SK-N-SH (cell line): ENCODE data around the gene DSP. TPM values are rescaled to one million over a fixed set of nuclear protein-coding genes. Genes with fewer than 3 reads are reported as not detected.

Experiments
- CTCF ChIA-PET: fragments of 300-600, 350-600 bp; formaldehyde crosslinking; extraction: SDS; loops from one replicate; lab custom pipeline; 2021; lab: Yijun Ruan, JAX
- POLR2A ChIA-PET: fragments of 350-600 bp; sonication (Branson Sonifier 250); formaldehyde crosslinking; extraction: SDS; loops from one replicate; lab custom pipeline; 2020; ENCODE audit warnings: antibody characterized with exemption, inconsistent platforms; lab: Yijun Ruan, JAX
- DNase-seq: peaks from one replicate; pipeline ENCODE4 v3.0.0; 2012
- H2AFZ ChIP-seq: fragments of 200-600 bp; sonication (generic); 2 replicates; pipeline ENCODE4 v1.8.1; 2016; ENCODE audit warnings: antibody characterized with exemption, mild to moderate bottlenecking, low read depth
- H3F3A ChIP-seq: fragments of 200-600 bp; sonication (generic); replicated peaks from 2 replicates; pipeline ENCODE3; 2016; ENCODE audit warnings: antibody characterized with exemption, mild to moderate bottlenecking; ENCODE audit not compliant: insufficient read depth
- H3K27ac ChIP-seq, 2 experiments: fragments of 200-500 bp in 1 of 2; fragments of 200-600 bp in 1 of 2; sonication (Bioruptor generic) in 1 of 2; sonication (generic), shearing (Covaris generic) in 1 of 2; 2 replicates each; pipeline versions ENCODE4 v1.5.1 to v1.6.1; 2014 to 2016; ENCODE audit warnings: low read depth in 2 of 2, inconsistent platforms in 1 of 2, low read length in 1 of 2, mild to moderate bottlenecking in 1 of 2, mixed read lengths in 1 of 2
- H3K27me3 ChIP-seq: fragments of 200-600 bp; sonication (generic), shearing (Covaris generic); 2 replicates; pipeline ENCODE4 v1.6.1; 2016; ENCODE audit warnings: mixed run types; ENCODE audit not compliant: insufficient read depth
- H3K36me3 ChIP-seq, 2 experiments: fragments of 200-500 bp in 1 of 2; fragments of 200-600 bp in 1 of 2; sonication (Bioruptor generic) in 1 of 2; sonication (generic) in 1 of 2; replicated peaks in 1 of 2; 2 replicates each; pipeline versions ENCODE3 to v1.5.1; 2014 to 2016; ENCODE audit warnings: low read length in 1 of 2, mild to moderate bottlenecking in 1 of 2; ENCODE audit not compliant: insufficient read depth in 2 of 2, control insufficient read depth in 1 of 2
- H3K4me1 ChIP-seq, 2 experiments: fragments of 200-500 bp in 1 of 2; fragments of 200-600 bp in 1 of 2; sonication (Bioruptor generic) in 1 of 2; sonication (generic), shearing (Covaris generic) in 1 of 2; 2 replicates each; pipeline versions ENCODE4 v1.5.1 to v1.6.1; 2014 to 2016; ENCODE audit warnings: low read depth in 1 of 2, low read length in 1 of 2, mixed run types in 1 of 2; ENCODE audit not compliant: insufficient read depth in 2 of 2, control insufficient read depth in 1 of 2
- H3K4me2 ChIP-seq: fragments of 200-600 bp; sonication (generic), shearing (Covaris generic); 2 replicates; pipeline ENCODE4 v1.6.1; 2017; ENCODE audit warnings: mixed run types
- H3K4me3 ChIP-seq, 2 experiments: fragments of 200-500 bp in 1 of 2; fragments of 200-600 bp in 1 of 2; sonication (Bioruptor generic) in 1 of 2; sonication (generic), shearing (Covaris generic) in 1 of 2; 2 replicates each; pipeline versions ENCODE4 v1.5.1 to v1.8.1; 2014 to 2016; ENCODE audit warnings: low read depth in 2 of 2, inconsistent platforms in 1 of 2, low read length in 1 of 2, mild to moderate bottlenecking in 1 of 2, mixed read lengths in 1 of 2, moderate library complexity in 1 of 2
- H3K79me2 ChIP-seq: fragments of 200-600 bp; sonication (generic); 2 replicates; pipeline ENCODE4 v1.8.1; 2017; ENCODE audit warnings: mild to moderate bottlenecking; ENCODE audit not compliant: insufficient read depth
- H3K9ac ChIP-seq: fragments of 200-600 bp; sonication (generic); 2 replicates; pipeline ENCODE4 v1.6.1; 2017; ENCODE audit warnings: mixed run types
- H3K9me2 ChIP-seq: fragments of 200-600 bp; sonication (generic); 2 replicates; pipeline ENCODE4 v1.6.1; 2017; ENCODE audit warnings: mixed run types
- H3K9me3 ChIP-seq: fragments of 200-600 bp; sonication (generic); 2 replicates; pipeline ENCODE4 v1.6.1; 2017; ENCODE audit warnings: mixed run types, mild to moderate bottlenecking, moderate library complexity
- H4K20me1 ChIP-seq: fragments of 200-600 bp; sonication (generic); 2 replicates; pipeline ENCODE4 v1.6.1; 2017; ENCODE audit warnings: mild to moderate bottlenecking, mixed run types; ENCODE audit not compliant: insufficient read depth
- CHD2 ChIP-seq: fragments of 150-350 bp; IDR thresholded peaks from 2 replicates; pipeline ENCODE4 v1.6.1; 2018; ENCODE audit warnings: low read length; ENCODE audit not compliant: partially characterized antibody
- CTCF ChIP-seq: fragments of 200-600 bp; sonication (generic); IDR thresholded peaks from 2 replicates; pipeline ENCODE4 v1.6.1; 2017; ENCODE audit warnings: antibody characterized with exemption, mild to moderate bottlenecking, moderate library complexity
- ELF1 ChIP-seq: IDR thresholded peaks from 2 replicates; pipeline ENCODE4 v1.4.0; 2012
- FOXJ3 ChIP-seq: sonication (generic); formaldehyde crosslinking; IDR thresholded peaks from 2 replicates; pipeline ENCODE4 v1.5.1; 2020; ENCODE audit warnings: mild to moderate bottlenecking, missing genetic modification reagents
- FOXM1 ChIP-seq: IDR thresholded peaks from 2 replicates; pipeline ENCODE4 v1.4.0; 2012; ENCODE audit warnings: low read depth, mild to moderate bottlenecking
- JUND ChIP-seq: IDR thresholded peaks from 2 replicates; pipeline ENCODE4 v1.4.0; 2012
- MEF2A ChIP-seq: IDR thresholded peaks from 2 replicates; pipeline ENCODE4 v1.4.0; 2012; ENCODE audit warnings: low read depth, borderline replicate concordance
- NRF1 ChIP-seq: IDR thresholded peaks from 2 replicates; pipeline ENCODE4 v1.6.1; 2012; ENCODE audit warnings: low read depth, mild to moderate bottlenecking, low read length
- RAD21 ChIP-seq: IDR thresholded peaks from 2 replicates; pipeline ENCODE4 v1.6.1; 2012; ENCODE audit warnings: mild to moderate bottlenecking, low read length
- RXRA ChIP-seq: IDR thresholded peaks from 2 replicates; pipeline ENCODE4 v1.4.0; 2012; ENCODE audit warnings: low read depth, mild to moderate bottlenecking, borderline replicate concordance
- SIN3A ChIP-seq: IDR thresholded peaks from 2 replicates; pipeline ENCODE4 v1.6.1; 2012; ENCODE audit warnings: low read depth, mild to moderate bottlenecking, low read length, moderate library complexity, borderline replicate concordance
- TAF1 ChIP-seq: IDR thresholded peaks from 2 replicates; pipeline ENCODE4 v1.6.1; 2012; ENCODE audit warnings: low read depth, mild to moderate bottlenecking, low read length, moderate library complexity, borderline replicate concordance
- TCF12 ChIP-seq: IDR thresholded peaks from 2 replicates; pipeline ENCODE4 v1.4.0; 2012
- USF1 ChIP-seq: IDR thresholded peaks from 2 replicates; pipeline ENCODE4 v1.4.0; 2012; ENCODE audit warnings: low read depth, borderline replicate concordance
- USF2 ChIP-seq: fragments of 150-350 bp; IDR thresholded peaks from 2 replicates; pipeline ENCODE4 v1.6.1; 2017; ENCODE audit warnings: antibody characterized with exemption, low read length, low read depth, borderline replicate concordance
- ZBTB33 ChIP-seq: IDR thresholded peaks from 2 replicates; pipeline ENCODE4 v1.4.0; 2012; ENCODE audit warnings: low read depth, borderline replicate concordance
- WGBS: methylation state at CpG from one replicate; pipeline ENCODE4 v1.1.6; 2017; ENCODE audit warnings: low lambda C conversion rate; 5-methylcytosine and 5-hydroxymethylcytosine counted together
- polyA plus RNA-seq, 3 experiments: library from polyadenylated mRNA; depleted of rRNA; stranded (reverse); fragments of >200 nt; gene quantifications; 2 replicates each; pipeline ENCODE4 v1.2.3, GENCODE V29; 2012

The DSP gene
- polyA plus RNA-seq, 1 of the 3 experiments (the other 2 are of a cell fraction), result 0.02 TPM

GRCh38 chr6:7493866-7494265, 47.6 kb upstream of the DSP start (continued):
- TF ChIP-seq RXRA, result no peak
- no peak for TF ChIP-seq SIN3A
- no peak for TF ChIP-seq ELF1
- TF ChIP-seq USF2, result no peak

- H3K4me1 ChIP-seq, result no peaks in the 10 kb centered on the region
- ChIA-PET POLR2A (no interaction called here), CTCF (no interaction called here)
- no peak overlapping the region for H3K9ac ChIP-seq
- no peaks in the 10 kb centered on the region for H3K9me2 ChIP-seq
- no peaks in the 10 kb centered on the region for H3F3A ChIP-seq
- TF ChIP-seq FOXM1 (no peak), ZBTB33 (no peak), FOXJ3 (CRISPR knock-in tag) (no peak), CHD2 (no peak), CTCF (no peak), SIN3A (no peak), USF1 (no peak), RXRA (no peak), ELF1 (no peak), TAF1 (no peak), NRF1 (no peak), TCF12 (no peak), MEF2A (no peak), JUND (no peak), RAD21 (no peak)
- no peak for DNase-seq
- 0 out of 2 replicates have a peak, but pooled peaks cover 13% of the 10 kb centered on the region for H3K27me3 ChIP-seq
- H4K20me1 ChIP-seq, result no peaks in the 10 kb centered on the region
- WGBS, result 35% methylated on average over 7 of the region's 7 CpGs
- H3K4me3 ChIP-seq, result no peak overlapping the region
- no peak overlapping the region for H3K27ac ChIP-seq
- H3K79me2 ChIP-seq, result no peaks in the 10 kb centered on the region
- no peaks in the 10 kb centered on the region for H3K36me3 ChIP-seq
- H3K9me3 ChIP-seq, result no peaks in the 10 kb centered on the region
- H2AFZ ChIP-seq, result no peak overlapping the region
- no peak overlapping the region for H3K4me2 ChIP-seq
Measured at GRCh38 chr6:7494638-7495037, 46.8 kb upstream of the DSP start.
